Endothelial cell of umbilical vein (primary cell): ENCODE measurements around the gene WBP2. TPM values are rescaled to one million over a fixed set of nuclear protein-coding genes. Genes with fewer than 3 reads are reported as not detected.
"Not testable (repeated sequence)": the region's sequence is repeated elsewhere in the genome, so short reads cannot be mapped to it uniquely, and the experiment has no call there.

Source experiments
- BruUV-seq: library from RNA; stranded (reverse); fragments of 400-500 nt; replicated peaks from 2 replicates; lab custom pipeline; 2021; lab: Mats Ljungman, UMichigan
- CTCF ChIA-PET: fragments of 300-600, 350-600 bp; sonication (Branson Sonifier 250); formaldehyde crosslinking; loops from one replicate; lab custom pipeline; 2021; ENCODE audit warnings: antibody characterized with exemption, inconsistent platforms; lab: Charles Lee
- POLR2A ChIA-PET: fragments of 300-600, 350-600 bp; sonication (Branson Sonifier 250); formaldehyde crosslinking; loops from one replicate; lab custom pipeline; 2021; ENCODE audit warnings: antibody characterized with exemption, inconsistent platforms; lab: Charles Lee
- DNase-seq: peaks from one replicate; pipeline ENCODE4 v3.0.0-alpha.2; 2011; ENCODE audit warnings: low read depth, low spot score
- FAIRE-seq: peaks from 2 replicates; lab custom pipeline; 2011; peaks lifted over from hg19 to GRCh38; lab: Jason Lieb, UNC
- H2AFZ ChIP-seq: 2 replicates; pipeline ENCODE4 v1.6.0; 2012; ENCODE audit warnings: low read depth, low read length, control low read depth, inconsistent platforms
- H3K27ac ChIP-seq: 2 replicates; pipeline ENCODE4 v1.5.1; 2011; ENCODE audit warnings: low read depth, mild to moderate bottlenecking, control low read depth, low read length, moderate library complexity; ENCODE audit not compliant: insufficient read depth
- H3K27me3 ChIP-seq, 2 experiments: 2 replicates each; pipeline versions ENCODE4 v1.6.0 to v1.6.1; 2011; ENCODE audit warnings: low read length in 2 of 2, mixed read lengths in 1 of 2; ENCODE audit not compliant: control insufficient read depth in 2 of 2, insufficient read depth in 2 of 2
- H3K36me3 ChIP-seq, 2 experiments: 2 replicates in 1 of 2; 3 replicates in 1 of 2; pipeline ENCODE4 v1.5.1; 2011; ENCODE audit warnings: low read length in 2 of 2, mild to moderate bottlenecking in 1 of 2, moderate library complexity in 1 of 2; ENCODE audit not compliant: control insufficient read depth in 2 of 2, insufficient read depth in 2 of 2; ENCODE audit errors: extremely low read depth in 1 of 2
- H3K4me1 ChIP-seq: 3 replicates; pipeline ENCODE4 v1.5.1; 2011; ENCODE audit warnings: mild to moderate bottlenecking, low read length; ENCODE audit not compliant: control insufficient read depth, insufficient read depth; ENCODE audit errors: extremely low read depth
- H3K4me2 ChIP-seq: 2 replicates; pipeline ENCODE4 v1.6.1; 2011; ENCODE audit warnings: low read length, control low read depth, mixed read lengths; ENCODE audit not compliant: insufficient read depth
- H3K4me3 ChIP-seq, 3 experiments: fragments of 200-600 bp in 1 of 3; sonication (generic), shearing (Covaris generic) in 1 of 3; replicated peaks in 1 of 3; 2 replicates each; pipeline ENCODE4 v1.5.1; 2011 to 2016; ENCODE audit warnings: control low read depth in 3 of 3, low read length in 3 of 3, mild to moderate bottlenecking in 2 of 3, inconsistent platforms in 1 of 3, low read depth in 1 of 3, moderate library complexity in 1 of 3; ENCODE audit not compliant: insufficient read depth in 1 of 3
- H3K79me2 ChIP-seq: 2 replicates; pipeline ENCODE4 v1.6.0; 2012; ENCODE audit warnings: low read length, inconsistent platforms; ENCODE audit not compliant: control insufficient read depth, insufficient read depth
- H3K9ac ChIP-seq: replicated peaks from 2 replicates; pipeline ENCODE3; 2011; ENCODE audit warnings: low read length, control low read depth; ENCODE audit not compliant: insufficient read depth; ENCODE audit errors: extremely low read depth
- H3K9me1 ChIP-seq: replicated peaks from 3 replicates; pipeline ENCODE4 v1.6.0; 2011; ENCODE audit warnings: mild to moderate bottlenecking, low read length; ENCODE audit not compliant: control insufficient read depth, insufficient read depth; ENCODE audit errors: extremely low read depth
- H3K9me3 ChIP-seq: replicated peaks from 2 replicates; pipeline ENCODE4 v1.5.1; 2012; ENCODE audit warnings: low read length, inconsistent platforms; ENCODE audit not compliant: control insufficient read depth, insufficient read depth
- H4K20me1 ChIP-seq: replicated peaks from 2 replicates; pipeline ENCODE3; 2011; ENCODE audit warnings: mild to moderate bottlenecking, low read length; ENCODE audit not compliant: control insufficient read depth, insufficient read depth; ENCODE audit errors: extremely low read depth
- dilution Hi-C: fragments of 300-500 bp; cut with MboI; formaldehyde crosslinking; loops from one replicate; pipeline ENCODE4 v1.15.0; 2019; ENCODE audit warnings: low sequenced_read_pairs; ENCODE audit not compliant: extremely low pct_ligation_motif_present
- intact Hi-C: fragments of 100-400 bp; cut with micrococcal nuclease; formaldehyde crosslinking; loops from one replicate; pipeline ENCODE4 v1.10.0; 2022
- polyA plus RNA-seq, 4 experiments: library from polyadenylated mRNA; depleted of rRNA in 3 of 4; stranded (reverse) in 3 of 4; unstranded in 1 of 4; fragments of >200 nt; gene quantifications; 2 replicates each; pipeline versions ENCODE4 v1.2.1 to v1.2.3, GENCODE V29; 2011 to 2012; ENCODE audit warnings: missing spikeins in 1 of 4
- total RNA-seq: library from RNA; stranded (reverse); gene quantifications from 2 replicates; pipeline ENCODE4 v1.2.3, GENCODE V29; 2021

WBP2 gene
- total and polyA plus RNA-seq, 2 donors (not counting 3 experiments of a cell fraction or from before 2014, with no cell fraction given) = 81.5 to 126 TPM

DNA sequence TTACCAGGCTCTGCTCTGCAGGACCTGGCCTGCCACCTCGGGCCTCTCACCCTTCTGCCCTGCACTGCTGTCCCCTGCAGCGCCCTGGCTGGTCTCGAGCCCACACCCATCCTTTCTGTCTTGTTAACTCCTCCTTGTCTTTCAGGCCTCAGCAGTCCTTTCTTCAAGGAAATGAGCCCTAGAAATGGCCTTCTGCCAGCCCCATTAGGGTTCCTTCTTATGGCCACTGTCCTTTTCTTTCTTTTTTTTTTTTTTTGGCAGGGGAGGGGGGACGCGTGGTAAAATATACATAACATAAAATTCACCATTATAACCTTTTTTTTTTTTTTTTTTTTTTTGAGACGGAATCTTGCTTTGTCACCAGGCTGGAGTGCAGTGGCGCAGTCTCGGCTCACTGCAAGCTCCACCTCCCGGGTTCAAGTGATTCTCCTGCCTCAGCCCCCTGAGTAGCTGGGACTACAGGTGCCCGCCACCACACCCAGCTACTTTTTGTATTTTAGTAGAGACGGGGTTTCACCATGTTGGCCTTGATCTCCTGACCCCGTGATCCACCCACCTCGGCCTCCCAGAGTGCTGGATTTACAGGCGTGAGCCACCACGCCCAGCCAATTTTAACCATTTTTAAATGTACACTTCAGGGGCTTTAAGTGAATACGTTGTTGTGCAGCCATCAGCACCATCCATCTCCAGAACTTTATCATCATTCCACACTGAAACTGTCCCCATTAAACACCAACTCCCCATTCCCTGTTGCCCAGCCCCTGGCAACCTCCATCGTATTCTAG, 10.5 kb upstream of the WBP2 start:
- intact Hi-C loops, H3K9ac ChIP-seq, DNase-seq, H2AFZ ChIP-seq, H3K79me2 ChIP-seq, CTCF ChIA-PET, H3K4me3 ChIP-seq, H3K9me3 ChIP-seq, H4K20me1 ChIP-seq, dilution Hi-C loops, H3K4me1 ChIP-seq, H3K9me1 ChIP-seq, H3K27ac ChIP-seq, POLR2A ChIA-PET, H3K36me3 ChIP-seq, H3K4me2 ChIP-seq, FAIRE-seq, BruUV-seq, H3K27me3 ChIP-seq: not testable (repeated sequence)

DNA sequence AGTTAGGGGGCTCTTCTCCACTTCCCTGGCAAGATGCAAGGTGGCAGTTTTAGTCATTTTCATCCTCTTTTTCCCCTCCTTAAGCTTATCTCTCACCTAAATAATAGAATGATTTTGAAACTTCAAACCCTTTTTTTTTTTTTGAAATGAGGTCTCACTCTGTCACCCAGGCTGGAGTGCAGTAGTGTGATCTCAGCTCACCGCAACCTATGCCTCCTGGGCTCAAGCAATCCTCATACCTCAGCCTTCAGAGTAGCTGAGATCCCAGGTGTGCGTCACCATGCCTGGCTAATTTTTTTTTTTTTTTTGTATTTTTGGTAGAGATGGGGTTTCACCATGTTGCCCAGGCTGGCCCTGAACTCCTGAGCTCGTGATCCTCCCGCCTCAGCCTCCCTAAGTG, 9.8 kb upstream of the WBP2 start:
- POLR2A ChIA-PET, H3K27me3 ChIP-seq, H3K9ac ChIP-seq, H3K4me3 ChIP-seq, FAIRE-seq, dilution Hi-C loops, H3K4me2 ChIP-seq, H3K36me3 ChIP-seq, H2AFZ ChIP-seq, H3K79me2 ChIP-seq, BruUV-seq, H3K4me1 ChIP-seq, H4K20me1 ChIP-seq, H3K9me1 ChIP-seq, DNase-seq, H3K27ac ChIP-seq, H3K9me3 ChIP-seq, intact Hi-C loops: not testable (repeated sequence)
- CTCF ChIA-PET = interaction anchor here (0.7 to 0.8 kb wide), 2 partner anchors 10 to 518 kb away, joined by 3 to 4 read pairs; partner anchors contain the start of gene WBP2
